T-cell (primary cell): Measurements from ENCODE around the gene CDIPT. TPM values are rescaled to one million over a fixed set of nuclear protein-coding genes. Genes with fewer than 3 reads are reported as not detected.

ENCODE experiments used
- ATAC-seq, 4 experiments: fragments of 200-7000 bp in 3 of 4; fragments of 150-1000 bp in 1 of 4; cut with Tn5 transposase; replicated peaks in 1 of 4; 1 replicate in 3 of 4; 2 replicates in 1 of 4; pipeline ENCODE4 v1.10.0; 2021; ENCODE audit warnings: moderate library complexity in 3 of 4, mild to moderate bottlenecking in 2 of 4, moderate number of reproducible peaks in 1 of 4
- CTCF ChIA-PET, 2 donors: fragments of 300-600 bp; sonication (Branson Sonifier 250); formaldehyde crosslinking; loops; one replicate each; lab custom pipeline; 2022; ENCODE audit warnings: antibody characterized with exemption in 2 of 2; lab: Charles Lee
- POLR2A ChIA-PET, 2 donors: fragments of 300-600 bp; sonication (Branson Sonifier 250); formaldehyde crosslinking; loops; one replicate each; lab custom pipeline; 2022; ENCODE audit warnings: antibody characterized with exemption in 2 of 2; lab: Charles Lee
- DNase-seq, 35 experiments: peaks; one replicate each; pipeline versions ENCODE4 v3.0.0 to v3.0.0-alpha.2; 2013 to 2023
- H3K27ac ChIP-seq: one replicate; pipeline ENCODE4 v1.5.1; 2013; ENCODE audit warnings: low read length
- H3K27me3 ChIP-seq, 2 experiments: replicated peaks in 1 of 2; 1 replicate in 1 of 2; 2 replicates in 1 of 2; pipeline versions ENCODE4 v1.6.1 to v1.7.0; 2013; ENCODE audit warnings: low read length in 1 of 2, mixed read lengths in 1 of 2; ENCODE audit not compliant: control insufficient read depth in 2 of 2, insufficient read depth in 2 of 2; ENCODE audit errors: extremely low read depth in 1 of 2
- H3K36me3 ChIP-seq, 2 donors: 1 replicate in 1 of 2; 2 replicates in 1 of 2; pipeline versions ENCODE4 v1.6.1 to v1.7.0; 2013; ENCODE audit warnings: low read length in 1 of 2; ENCODE audit not compliant: control insufficient read depth in 2 of 2, insufficient read depth in 1 of 2; ENCODE audit errors: extremely low read depth in 1 of 2
- H3K4me1 ChIP-seq, 2 experiments: 1 replicate in 1 of 2; 2 replicates in 1 of 2; pipeline versions ENCODE4 v1.6.1 to v1.7.0; 2013; ENCODE audit warnings: low read length in 2 of 2, mixed read lengths in 1 of 2; ENCODE audit not compliant: insufficient read depth in 2 of 2, control insufficient read depth in 1 of 2; ENCODE audit errors: extremely low read depth in 1 of 2
- H3K4me3 ChIP-seq, 2 donors: 1 replicate in 1 of 2; 2 replicates in 1 of 2; pipeline versions ENCODE4 v1.5.1 to v1.7.0; 2013; ENCODE audit warnings: mild to moderate bottlenecking in 2 of 2, low read length in 1 of 2, moderate library complexity in 1 of 2; ENCODE audit not compliant: control insufficient read depth in 1 of 2; ENCODE audit errors: extremely low read depth in 1 of 2
- H3K9me3 ChIP-seq: 2 replicates; pipeline ENCODE4 v1.7.0; 2013
- H3K27ac Mint-ChIP-seq, 2 donors: one replicate each; pipeline ENCODE4 v1.8.0; 2020 to 2021; ENCODE audit warnings: mild to moderate bottlenecking in 2 of 2, mixed read lengths in 2 of 2
- H3K27me3 Mint-ChIP-seq, 2 donors: one replicate each; pipeline ENCODE4 v1.8.0; 2021 to 2022; ENCODE audit warnings: mixed read lengths in 2 of 2
- H3K36me3 Mint-ChIP-seq: one replicate; pipeline ENCODE4 v1.8.0; 2021; ENCODE audit warnings: mixed read lengths
- H3K4me1 Mint-ChIP-seq, 3 donors: one replicate each; pipeline ENCODE4 v1.8.0; 2020 to 2022; ENCODE audit warnings: mixed read lengths in 3 of 3, mild to moderate bottlenecking in 1 of 3
- H3K4me3 Mint-ChIP-seq, 3 donors: one replicate each; pipeline ENCODE4 v1.8.0; 2020 to 2022; ENCODE audit warnings: mild to moderate bottlenecking in 3 of 3, mixed read lengths in 3 of 3, moderate library complexity in 3 of 3
- H3K9me3 Mint-ChIP-seq, 3 donors: one replicate each; pipeline ENCODE4 v1.8.0; 2020 to 2022; ENCODE audit warnings: mixed read lengths in 3 of 3
- WGBS: methylation state at CpG from one replicate; pipeline ENCODE4 v1.1.5; 2013; ENCODE audit warnings: missing lambda C conversion rate; ENCODE audit not compliant: insufficient coverage; 5-methylcytosine and 5-hydroxymethylcytosine counted together
- total RNA-seq, 35 experiments: library from RNA in 6 of 35; stranded (reverse) in 6 of 35; fragments of 120-200 nt in 1 of 35; gene quantifications; one replicate each; pipeline versions ENCODE4 v1.2.1 to v1.2.4 and lab custom pipeline; 2013 to 2026

The CDIPT gene
- total RNA-seq, 5 donors from 2014 or later (not counting 1 experiment from before 2014, with no cell fraction given), result 37.1 to 87.0 (median 79.7) TPM

DNA sequence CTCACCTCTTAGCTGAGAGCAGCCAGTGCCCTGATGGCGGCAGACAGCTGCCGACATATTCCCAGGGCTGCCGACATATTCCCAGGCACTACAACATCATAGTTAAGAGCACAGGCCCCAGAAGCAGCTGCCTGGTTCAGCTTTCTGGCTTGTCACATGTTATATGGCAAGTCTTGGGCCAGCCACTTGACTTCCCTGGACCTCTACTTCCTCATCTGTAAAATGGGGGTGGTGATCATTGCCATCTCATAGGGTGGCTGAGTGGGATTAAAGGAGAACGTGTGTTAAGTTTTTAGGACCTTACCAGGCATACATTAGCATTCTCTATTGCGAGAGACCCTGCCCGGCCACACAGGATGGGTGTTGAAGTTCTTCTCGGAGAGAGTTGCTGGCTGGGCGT is 19.1 kb downstream of the CDIPT start:
- Histone ChIP-seq H3K27me3 (no peaks in the 10 kb centered on the region), H3K4me1 (peaks cover 0 to 9% of the 10 kb centered on the region in 2 experiments), H3K27ac (no peak overlapping the region), H3K4me3 (no peak overlapping the region), H3K36me3 (peaks cover 34 to 83% of the 10 kb centered on the region in 2 donors), H3K9me3 (no peaks in the 10 kb centered on the region)
- ATAC-seq, result no peak
- Mint-ChIP-seq H3K4me3 (no peak overlapping the region), H3K36me3 (peaks cover 35% of the 10 kb centered on the region), H3K4me1 (peaks cover 6 to 10% (median 6%) of the 10 kb centered on the region in 3 donors), H3K27me3 (no peaks in the 10 kb centered on the region), H3K27ac (peak overlapping the region; percentile 42 to 45), H3K9me3 (no peaks in the 10 kb centered on the region)
- 98% methylated on average over 7 of the region's 8 CpGs for WGBS
- CTCF ChIA-PET, result interaction anchor here in 1 of 2 donors (0.6 kb wide), 1 partner anchor 18 kb away, joined by 6 read pairs; no protein-coding TSS in a partner anchor
- DNase-seq, result no peak
- POLR2A ChIA-PET, result no interaction called here

DNA sequence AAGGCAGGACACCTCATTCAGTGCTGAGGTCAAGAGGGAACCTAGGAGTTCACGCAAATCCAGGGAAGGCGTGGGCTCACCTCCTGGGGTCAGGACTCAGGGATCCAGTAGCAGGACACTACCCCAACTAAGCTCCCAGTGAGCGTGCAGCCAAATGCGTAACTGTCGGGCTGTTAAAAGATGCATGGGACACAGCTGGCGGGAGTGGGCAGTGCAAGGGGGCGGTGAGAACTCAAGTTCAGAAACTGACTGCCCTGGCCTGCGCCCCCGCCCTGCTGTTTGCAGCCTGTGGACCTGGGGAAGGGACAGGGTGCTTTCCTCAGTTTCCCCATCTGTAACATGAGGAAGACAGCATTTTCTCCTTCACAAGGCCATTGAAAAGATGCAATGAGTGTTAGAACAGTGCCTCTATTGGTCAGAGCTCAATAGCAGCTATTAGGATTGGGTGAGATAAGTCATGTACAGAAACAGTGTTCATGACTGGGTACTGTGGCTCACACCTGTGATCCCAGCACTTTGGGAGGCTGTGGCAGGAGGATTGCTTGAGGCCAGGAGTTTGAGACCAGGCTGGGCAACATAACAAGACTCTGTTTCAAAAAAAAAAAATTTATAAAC is 20.2 kb downstream of the CDIPT start:
- H3K9me3 Mint-ChIP-seq, result no peaks in the 10 kb centered on the region
- H3K4me3 ChIP-seq, result no peak overlapping the region
- DNase-seq (no peak), ATAC-seq (no peak)
- H3K27ac Mint-ChIP-seq, result peak overlapping the region; percentile 65 to 76
- peaks cover 38 to 92% of the 10 kb centered on the region in 2 donors for H3K36me3 ChIP-seq
- H3K9me3 ChIP-seq, result no peaks in the 10 kb centered on the region
- no peaks in the 10 kb centered on the region for H3K27me3 ChIP-seq
- ChIA-PET POLR2A (interaction anchor here in 1 of 2 donors (0.6 kb wide), 1 partner anchor 875 kb away, joined by 3 read pairs; no protein-coding TSS in a partner anchor), CTCF (interaction anchor here in 1 of 2 donors (0.6 kb wide), 1 partner anchor 44 kb away, joined by 4 read pairs; no protein-coding TSS in a partner anchor)
- WGBS, result 96% methylated on average over 6 of the region's 9 CpGs
- H3K36me3 Mint-ChIP-seq, result peaks cover 36% of the 10 kb centered on the region
- H3K27me3 Mint-ChIP-seq, result no peaks in the 10 kb centered on the region
- H3K4me1 Mint-ChIP-seq, result peaks cover 0 to 3% (median 2%) of the 10 kb centered on the region in 3 donors
- H3K27ac ChIP-seq, result no peak overlapping the region
- H3K4me3 Mint-ChIP-seq, result no peak overlapping the region
- no peaks in the 10 kb centered on the region for H3K4me1 ChIP-seq

DNA sequence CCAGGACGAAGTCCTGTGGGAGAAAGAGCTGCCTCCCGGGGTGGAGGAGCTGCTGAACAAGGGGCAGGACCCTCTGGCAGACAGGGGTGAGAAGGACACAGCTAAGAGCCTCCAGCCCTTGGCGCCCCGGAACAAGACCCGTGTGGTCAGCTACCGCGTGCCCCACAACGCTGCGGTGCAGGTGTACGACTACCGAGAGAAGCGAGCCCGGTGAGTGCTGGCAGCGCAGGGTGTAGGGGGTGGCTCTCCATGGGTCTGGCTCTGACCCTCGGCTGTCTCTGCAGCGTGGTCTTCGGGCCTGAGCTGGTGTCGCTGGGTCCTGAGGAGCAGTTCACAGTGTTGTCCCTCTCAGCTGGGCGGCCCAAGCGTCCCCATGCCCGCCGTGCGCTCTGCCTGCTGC is 21.4 kb downstream of the CDIPT start:
- Mint-ChIP-seq H3K4me1 (peaks cover 0 to 2% (median 1%) of the 10 kb centered on the region in 3 donors), H3K9me3 (no peaks in the 10 kb centered on the region), H3K36me3 (peaks cover 39% of the 10 kb centered on the region), H3K27me3 (no peaks in the 10 kb centered on the region), H3K4me3 (no peak overlapping the region), H3K27ac (peak overlapping the region in 1 of 2 donors; percentile 22)
- no peak for DNase-seq
- Histone ChIP-seq H3K27ac (no peak overlapping the region), H3K4me1 (no peaks in the 10 kb centered on the region), H3K27me3 (no peaks in the 10 kb centered on the region), H3K9me3 (no peaks in the 10 kb centered on the region), H3K36me3 (peaks cover 34 to 91% of the 10 kb centered on the region in 2 donors), H3K4me3 (no peak overlapping the region)
- ChIA-PET CTCF (interaction anchor here in 1 of 2 donors (0.5 kb wide), 2 partner anchors 9 to 129 kb away, joined by 3 to 4 read pairs; no protein-coding TSS in a partner anchor), POLR2A (interaction anchor here in 1 of 2 donors (0.6 kb wide), 1 partner anchor 868 kb away, joined by 6 read pairs; no protein-coding TSS in a partner anchor)
- ATAC-seq, result no peak
- WGBS, result 100% methylated on average over 16 of the region's 23 CpGs

- Mint-ChIP-seq H3K27ac (no peak overlapping the region), H3K27me3 (no peaks in the 10 kb centered on the region), H3K4me3 (no peak overlapping the region), H3K4me1 (peaks cover 0 to 2% (median 1%) of the 10 kb centered on the region in 3 donors), H3K9me3 (no peaks in the 10 kb centered on the region), H3K36me3 (peaks cover 38% of the 10 kb centered on the region)
- ATAC-seq, result no peak
- H3K27ac ChIP-seq, result no peak overlapping the region
- WGBS, result over 99% methylated on average over 9 of the region's 10 CpGs
- H3K4me1 ChIP-seq, result no peaks in the 10 kb centered on the region
- no peaks in the 10 kb centered on the region for H3K27me3 ChIP-seq
- POLR2A ChIA-PET, result interaction anchor here in 1 of 2 donors (0.7 kb wide), 1 partner anchor 117 kb away, joined by 6 read pairs; no protein-coding TSS in a partner anchor
- DNase-seq, result no peak
- no peaks in the 10 kb centered on the region for H3K9me3 ChIP-seq
- CTCF ChIA-PET, result no interaction called here
- no peak overlapping the region for H3K4me3 ChIP-seq
- peaks cover 28 to 90% of the 10 kb centered on the region in 2 donors for H3K36me3 ChIP-seq
These were observed 22.8 kb downstream of the CDIPT start for GRCh38 chr16:29840240-29840639.

DNA sequence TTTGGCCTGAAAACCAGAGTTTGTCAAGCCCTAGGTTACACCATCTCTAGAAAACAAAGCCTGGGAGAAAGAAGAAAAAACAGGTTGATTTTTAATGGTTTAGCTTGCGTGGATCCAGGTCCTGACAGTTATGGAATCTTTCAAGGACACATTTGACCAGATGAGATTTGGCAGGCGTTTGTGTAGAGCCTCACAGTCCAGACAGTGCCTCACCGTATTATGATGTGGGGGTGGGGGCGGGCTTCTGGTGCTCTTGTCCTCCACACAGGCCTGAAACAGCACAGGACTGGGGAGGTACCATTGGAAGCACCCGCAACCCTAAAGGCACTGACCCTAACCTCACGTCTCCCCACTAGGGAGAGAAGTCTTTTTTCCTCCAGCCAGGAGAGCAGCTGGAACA is 23.2 kb downstream of the CDIPT start:
- peaks cover 36% of the 10 kb centered on the region for H3K36me3 Mint-ChIP-seq
- POLR2A ChIA-PET, result interaction anchor here in 1 of 2 donors (0.6 to 0.7 kb wide), 2 partner anchors 117 to 931 kb away, joined by 5 to 6 read pairs; no protein-coding TSS in a partner anchor

GRCh38 chr16:29837841-29838240 is 25.2 kb downstream of the CDIPT start:
- Mint-ChIP-seq H3K27ac (peak overlapping the region in 1 of 2 donors; percentile 52), H3K9me3 (no peaks in the 10 kb centered on the region), H3K4me3 (no peak overlapping the region), H3K4me1 (peaks cover 0 to 1% (median 0%) of the 10 kb centered on the region in 3 donors), H3K27me3 (no peaks in the 10 kb centered on the region), H3K36me3 (peaks cover 36% of the 10 kb centered on the region)
- 100% methylated on average over 1 of the region's 5 CpGs for WGBS
- Histone ChIP-seq H3K27me3 (no peaks in the 10 kb centered on the region), H3K9me3 (no peaks in the 10 kb centered on the region), H3K4me1 (no peaks in the 10 kb centered on the region), H3K4me3 (no peak overlapping the region), H3K27ac (no peak overlapping the region), H3K36me3 (peaks cover 24 to 93% of the 10 kb centered on the region in 2 donors)
- ATAC-seq (no peak), DNase-seq (no peak)
- POLR2A ChIA-PET, result no interaction called here
- CTCF ChIA-PET, result no interaction called here

More for the DNA sequence above, 23.2 kb downstream of the CDIPT start:
- H3K4me1 Mint-ChIP-seq, result peaks cover 0 to 2% (median 1%) of the 10 kb centered on the region in 3 donors
- Histone ChIP-seq H3K4me1 (no peaks in the 10 kb centered on the region), H3K4me3 (no peak overlapping the region), H3K9me3 (no peaks in the 10 kb centered on the region), H3K27me3 (no peaks in the 10 kb centered on the region), H3K36me3 (peaks cover 28 to 90% of the 10 kb centered on the region in 2 donors), H3K27ac (no peak overlapping the region)
- WGBS, result 100% methylated on average over 1 of the region's 6 CpGs
- DNase-seq (no peak), ATAC-seq (no peak)
- no peak overlapping the region for H3K4me3 Mint-ChIP-seq
- no peaks in the 10 kb centered on the region for H3K27me3 Mint-ChIP-seq
- CTCF ChIA-PET, result no interaction called here
- H3K27ac Mint-ChIP-seq, result no peak overlapping the region
- no peaks in the 10 kb centered on the region for H3K9me3 Mint-ChIP-seq
